Raji (cell line): ENCODE data around the gene HS6ST2.

ENCODE experiments used
- POLR2A ChIP-seq: IDR thresholded peaks from 2 replicates; pipeline ENCODE4 v1.6.1; 2011; ENCODE audit warnings: low read depth, low read length, control low read depth; ENCODE audit not compliant: insufficient read depth

The HS6ST2 gene

GRCh38 chrX:132820675-132821074 is 137.8 kb downstream of the HS6ST2 start:
- no peak for TF ChIP-seq POLR2A

GRCh38 chrX:132819711-132820264 is 138.6 kb downstream of the HS6ST2 start:
- no peak for TF ChIP-seq POLR2A

- no peak for TF ChIP-seq POLR2A
Observed at GRCh38 chrX:132818638-132819037, 139.8 kb downstream of the HS6ST2 start.

GRCh38 chrX:132815643-132816042 is 142.8 kb downstream of the HS6ST2 start:
- TF ChIP-seq POLR2A = no peak

- no peak for TF ChIP-seq POLR2A
Observed at GRCh38 chrX:132810964-132811712, 147.3 kb downstream of the HS6ST2 start.

GRCh38 chrX:132810488-132810887 is 147.9 kb downstream of the HS6ST2 start:
- no peak for TF ChIP-seq POLR2A

GRCh38 chrX:132809581-132809980 is 148.8 kb downstream of the HS6ST2 start:
- no peak for TF ChIP-seq POLR2A

GRCh38 chrX:132807411-132808030 is 150.9 kb downstream of the HS6ST2 start:
- TF ChIP-seq POLR2A = no peak

- TF ChIP-seq POLR2A = no peak
Observed at GRCh38 chrX:132802033-132802432, 156.4 kb downstream of the HS6ST2 start.

- no peak for TF ChIP-seq POLR2A
Observed at GRCh38 chrX:132795181-132795580, 163.2 kb downstream of the HS6ST2 start.

GRCh38 chrX:132791714-132792113 is 166.7 kb downstream of the HS6ST2 start:
- TF ChIP-seq POLR2A = no peak

- no peak for TF ChIP-seq POLR2A
Observed at GRCh38 chrX:132790329-132790728, 168.1 kb downstream of the HS6ST2 start.

GRCh38 chrX:132786217-132786616 is 172.2 kb downstream of the HS6ST2 start:
- no peak for TF ChIP-seq POLR2A

GRCh38 chrX:132778917-132779316 is 179.5 kb downstream of the HS6ST2 start:
- no peak for TF ChIP-seq POLR2A

GRCh38 chrX:132776486-132777210 is 181.8 kb downstream of the HS6ST2 start:
- TF ChIP-seq POLR2A = no peak
